Measurements from ENCODE around the gene TXNRD2.

Gene TXNRD2

DNA sequence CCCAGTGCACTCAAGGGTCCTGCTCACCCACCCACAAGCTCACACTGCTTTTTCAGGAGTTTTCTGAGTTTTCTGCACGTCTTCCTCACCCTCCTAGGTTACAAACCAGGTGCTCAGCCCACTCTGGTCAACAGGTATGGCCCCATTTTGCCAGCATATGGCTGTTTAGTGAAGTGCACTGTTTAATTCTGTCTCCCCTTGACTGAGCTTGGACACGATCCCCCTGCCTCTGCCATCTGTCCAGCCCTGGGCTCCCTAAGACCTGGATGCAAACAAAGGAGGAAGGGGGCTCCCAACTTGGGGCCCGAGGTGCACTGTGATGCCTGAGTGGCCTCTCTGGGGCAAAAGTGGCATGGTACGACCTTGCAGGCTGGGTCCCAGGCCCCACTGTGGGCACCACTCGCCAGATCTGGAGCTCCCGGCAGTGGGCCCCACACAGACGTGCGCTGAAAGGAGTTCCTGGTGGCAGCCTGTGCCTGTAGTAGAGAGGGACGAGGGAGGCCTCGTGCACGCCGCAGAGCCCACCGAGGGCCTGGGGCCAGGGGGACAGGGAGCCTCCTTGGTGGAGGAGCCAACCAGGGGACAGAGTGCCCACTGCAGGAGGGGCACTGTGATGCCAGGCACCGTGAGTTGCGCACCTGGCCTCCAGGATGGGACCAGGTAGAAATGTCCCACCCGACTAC, 37.3 kb downstream of the TXNRD2 start:
- TF ChIP-seq, protein P1, sequence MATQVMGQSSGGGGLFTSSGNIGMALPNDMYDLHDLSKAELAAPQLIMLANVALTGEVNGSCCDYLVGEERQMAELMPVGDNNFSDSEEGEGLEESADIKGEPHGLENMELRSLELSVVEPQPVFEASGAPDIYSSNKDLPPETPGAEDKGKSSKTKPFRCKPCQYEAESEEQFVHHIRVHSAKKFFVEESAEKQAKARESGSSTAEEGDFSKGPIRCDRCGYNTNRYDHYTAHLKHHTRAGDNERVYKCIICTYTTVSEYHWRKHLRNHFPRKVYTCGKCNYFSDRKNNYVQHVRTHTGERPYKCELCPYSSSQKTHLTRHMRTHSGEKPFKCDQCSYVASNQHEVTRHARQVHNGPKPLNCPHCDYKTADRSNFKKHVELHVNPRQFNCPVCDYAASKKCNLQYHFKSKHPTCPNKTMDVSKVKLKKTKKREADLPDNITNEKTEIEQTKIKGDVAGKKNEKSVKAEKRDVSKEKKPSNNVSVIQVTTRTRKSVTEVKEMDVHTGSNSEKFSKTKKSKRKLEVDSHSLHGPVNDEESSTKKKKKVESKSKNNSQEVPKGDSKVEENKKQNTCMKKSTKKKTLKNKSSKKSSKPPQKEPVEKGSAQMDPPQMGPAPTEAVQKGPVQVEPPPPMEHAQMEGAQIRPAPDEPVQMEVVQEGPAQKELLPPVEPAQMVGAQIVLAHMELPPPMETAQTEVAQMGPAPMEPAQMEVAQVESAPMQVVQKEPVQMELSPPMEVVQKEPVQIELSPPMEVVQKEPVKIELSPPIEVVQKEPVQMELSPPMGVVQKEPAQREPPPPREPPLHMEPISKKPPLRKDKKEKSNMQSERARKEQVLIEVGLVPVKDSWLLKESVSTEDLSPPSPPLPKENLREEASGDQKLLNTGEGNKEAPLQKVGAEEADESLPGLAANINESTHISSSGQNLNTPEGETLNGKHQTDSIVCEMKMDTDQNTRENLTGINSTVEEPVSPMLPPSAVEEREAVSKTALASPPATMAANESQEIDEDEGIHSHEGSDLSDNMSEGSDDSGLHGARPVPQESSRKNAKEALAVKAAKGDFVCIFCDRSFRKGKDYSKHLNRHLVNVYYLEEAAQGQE (IDR thresholded peaks at IDR 0.05; ENCODE audit: insufficient read depth in 1 of 2, low read depth in 2 of 2, low read length in 2 of 2): no peak
- no peak for TF ChIP-seq SIN3A (IDR thresholded peaks at IDR 0.05; ENCODE audit: borderline replicate concordance, insufficient read depth, low read length)
- TF ChIP-seq TAF1 (IDR thresholded peaks at IDR 0.05; ENCODE audit: borderline replicate concordance, insufficient read depth, low read length): no peak
- TF ChIP-seq FOXP2 (optimal IDR thresholded peaks at IDR 0.05; ENCODE audit: borderline replicate concordance, extremely low read depth, extremely low read length, insufficient read depth): no peak
- TF ChIP-seq POLR2AphosphoS5 (IDR thresholded peaks at IDR 0.05; ENCODE audit: low read depth, low read length): no peak

GRCh38 chr22:19903513-19903912, 38.1 kb downstream of the TXNRD2 start:
- no peak for TF ChIP-seq POLR2AphosphoS5 (IDR thresholded peaks at IDR 0.05; ENCODE audit: low read depth, low read length)
- TF ChIP-seq, protein P1 (IDR thresholded peaks at IDR 0.05; ENCODE audit: insufficient read depth in 1 of 2, low read depth in 2 of 2, low read length in 2 of 2): no peak
- TF ChIP-seq TAF1 (IDR thresholded peaks at IDR 0.05; ENCODE audit: borderline replicate concordance, insufficient read depth, low read length): no peak
- no peak for TF ChIP-seq SIN3A (IDR thresholded peaks at IDR 0.05; ENCODE audit: borderline replicate concordance, insufficient read depth, low read length)
- no peak for TF ChIP-seq FOXP2 (optimal IDR thresholded peaks at IDR 0.05; ENCODE audit: borderline replicate concordance, extremely low read depth, extremely low read length, insufficient read depth)

DNA sequence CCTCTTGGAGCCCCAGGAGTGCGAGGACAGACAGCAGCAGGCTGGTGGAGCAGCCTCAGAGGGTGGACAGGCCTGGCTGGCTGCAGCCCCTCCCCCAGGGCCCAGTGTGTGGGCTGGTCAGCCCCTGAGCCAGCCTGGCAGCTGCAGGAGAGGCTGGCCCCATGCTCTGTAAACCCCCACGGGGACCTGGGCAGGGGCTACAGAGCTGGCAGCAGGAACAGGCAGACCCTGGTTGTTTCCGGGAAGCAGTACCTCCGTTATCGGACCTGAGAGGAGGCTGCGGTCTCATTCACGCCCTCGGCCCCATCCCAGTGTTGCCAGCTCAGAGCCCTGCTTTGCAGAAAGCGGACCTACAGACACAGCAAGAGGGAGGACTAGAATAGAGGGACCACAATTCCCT, 38.6 kb downstream of the TXNRD2 start:
- TF ChIP-seq SIN3A (IDR thresholded peaks at IDR 0.05; ENCODE audit: borderline replicate concordance, insufficient read depth, low read length) (no peak), TAF1 (IDR thresholded peaks at IDR 0.05; ENCODE audit: borderline replicate concordance, insufficient read depth, low read length) (no peak), FOXP2 (optimal IDR thresholded peaks at IDR 0.05; ENCODE audit: borderline replicate concordance, extremely low read depth, extremely low read length, insufficient read depth) (no peak), POLR2AphosphoS5 (IDR thresholded peaks at IDR 0.05; ENCODE audit: low read depth, low read length) (no peak)
- TF ChIP-seq, protein P1 (IDR thresholded peaks at IDR 0.05; ENCODE audit: insufficient read depth in 1 of 2, low read depth in 2 of 2, low read length in 2 of 2): no peak

DNA sequence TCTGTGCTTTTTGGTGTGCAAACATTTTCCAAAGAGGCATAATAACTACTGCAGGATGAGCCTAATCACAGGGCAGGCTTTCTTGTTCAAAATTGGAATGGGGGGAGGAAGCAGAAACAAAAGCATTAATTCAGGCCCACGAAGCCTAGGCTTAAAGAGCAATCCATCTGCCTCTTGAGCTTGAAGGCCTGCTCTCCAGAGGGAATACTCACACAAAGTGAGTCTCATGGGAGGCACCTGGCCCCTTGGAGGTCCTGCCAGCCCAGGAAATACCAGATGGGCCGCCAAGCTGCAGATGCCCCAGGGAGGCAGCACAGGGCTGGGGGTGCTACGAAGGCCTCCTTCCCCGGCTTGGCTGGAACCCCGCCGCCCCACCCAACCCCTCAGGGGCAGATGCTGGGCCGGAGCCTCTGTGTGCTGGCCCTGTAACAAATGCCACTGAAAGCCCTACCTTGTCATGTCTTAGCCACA, 39.3 kb downstream of the TXNRD2 start:
- TF ChIP-seq POLR2AphosphoS5 (IDR thresholded peaks at IDR 0.05; ENCODE audit: low read depth, low read length): no peak
- TF ChIP-seq, protein P1 (IDR thresholded peaks at IDR 0.05; ENCODE audit: insufficient read depth in 1 of 2, low read depth in 2 of 2, low read length in 2 of 2): no peak
- TF ChIP-seq FOXP2 (optimal IDR thresholded peaks at IDR 0.05; ENCODE audit: borderline replicate concordance, extremely low read depth, extremely low read length, insufficient read depth): no peak
- no peak for TF ChIP-seq TAF1 (IDR thresholded peaks at IDR 0.05; ENCODE audit: borderline replicate concordance, insufficient read depth, low read length)
- no peak for TF ChIP-seq SIN3A (IDR thresholded peaks at IDR 0.05; ENCODE audit: borderline replicate concordance, insufficient read depth, low read length)
